Measurements from ENCODE around the gene SUPT7L. TPM values are rescaled to one million over a fixed set of nuclear protein-coding genes. Genes with fewer than 3 reads are reported as not detected.
A peak's percentile ranks its signal among the peaks of the same experiment; 100 is the strongest.

SUPT7L gene
- total and polyA plus RNA-seq, 4 donors: 22.0 to 40.0 (median 26.7) TPM

DNA sequence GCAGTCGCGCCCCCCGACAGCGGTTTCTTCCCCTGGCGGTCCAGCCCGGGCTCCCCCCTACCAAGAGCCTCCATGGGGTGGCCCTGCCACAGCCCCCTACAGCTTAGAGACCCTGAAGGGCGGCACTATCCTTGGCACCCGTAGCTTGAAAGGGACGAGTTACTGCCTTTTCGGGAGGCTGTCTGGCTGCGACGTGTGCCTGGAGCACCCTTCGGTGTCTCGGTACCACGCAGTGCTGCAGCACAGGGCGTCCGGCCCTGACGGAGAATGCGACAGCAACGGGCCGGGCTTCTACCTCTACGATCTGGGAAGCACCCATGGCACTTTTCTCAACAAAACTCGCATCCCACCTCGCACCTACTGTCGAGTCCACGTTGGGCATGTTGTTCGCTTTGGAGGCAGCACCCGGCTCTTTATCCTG is 750 bp upstream of the SUPT7L start:
- Histone ChIP-seq H3K36me3 (ENCODE audit: control insufficient read depth in 4 of 4, insufficient read depth in 4 of 4, low read length in 4 of 4) (peaks cover 13 to 24% (median 19%) of the 10 kb centered on the region in 4 donors), H3K27ac (ENCODE audit: low read depth in 1 of 2, low read length in 1 of 2) (peak overlapping the region; percentile 90 to 96), H3K4me1 (ENCODE audit: control insufficient read depth in 5 of 5, insufficient read depth in 5 of 5, low read length in 5 of 5) (peaks cover 4 to 22% (median 9%) of the 10 kb centered on the region in 5 donors), H3K27me3 (ENCODE audit: control insufficient read depth in 3 of 3, insufficient read depth in 3 of 3, low read length in 2 of 3) (no peaks in the 10 kb centered on the region), H3K9me3 (ENCODE audit: control insufficient read depth in 4 of 4, insufficient read depth in 3 of 4, low read length in 3 of 4) (no peaks in the 10 kb centered on the region), H3K9ac (ENCODE audit: insufficient read depth in 1 of 2, low read length in 2 of 2) (peak overlapping the region; percentile 65 to 76), H3K4me3 (peak overlapping the region; percentile 90)
- TF ChIP-seq, protein P1, sequence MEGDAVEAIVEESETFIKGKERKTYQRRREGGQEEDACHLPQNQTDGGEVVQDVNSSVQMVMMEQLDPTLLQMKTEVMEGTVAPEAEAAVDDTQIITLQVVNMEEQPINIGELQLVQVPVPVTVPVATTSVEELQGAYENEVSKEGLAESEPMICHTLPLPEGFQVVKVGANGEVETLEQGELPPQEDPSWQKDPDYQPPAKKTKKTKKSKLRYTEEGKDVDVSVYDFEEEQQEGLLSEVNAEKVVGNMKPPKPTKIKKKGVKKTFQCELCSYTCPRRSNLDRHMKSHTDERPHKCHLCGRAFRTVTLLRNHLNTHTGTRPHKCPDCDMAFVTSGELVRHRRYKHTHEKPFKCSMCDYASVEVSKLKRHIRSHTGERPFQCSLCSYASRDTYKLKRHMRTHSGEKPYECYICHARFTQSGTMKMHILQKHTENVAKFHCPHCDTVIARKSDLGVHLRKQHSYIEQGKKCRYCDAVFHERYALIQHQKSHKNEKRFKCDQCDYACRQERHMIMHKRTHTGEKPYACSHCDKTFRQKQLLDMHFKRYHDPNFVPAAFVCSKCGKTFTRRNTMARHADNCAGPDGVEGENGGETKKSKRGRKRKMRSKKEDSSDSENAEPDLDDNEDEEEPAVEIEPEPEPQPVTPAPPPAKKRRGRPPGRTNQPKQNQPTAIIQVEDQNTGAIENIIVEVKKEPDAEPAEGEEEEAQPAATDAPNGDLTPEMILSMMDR (IDR thresholded peaks at IDR 0.05; ENCODE audit: control extremely low read depth, extremely low read depth): no peak
- ATAC-seq (ENCODE audit: insufficient read depth, low FRiP score) (no peak), DNase-seq (no peak)
- WGBS, 2 donors: 3% methylated on average over 28 of the region's 28 CpGs

DNA sequence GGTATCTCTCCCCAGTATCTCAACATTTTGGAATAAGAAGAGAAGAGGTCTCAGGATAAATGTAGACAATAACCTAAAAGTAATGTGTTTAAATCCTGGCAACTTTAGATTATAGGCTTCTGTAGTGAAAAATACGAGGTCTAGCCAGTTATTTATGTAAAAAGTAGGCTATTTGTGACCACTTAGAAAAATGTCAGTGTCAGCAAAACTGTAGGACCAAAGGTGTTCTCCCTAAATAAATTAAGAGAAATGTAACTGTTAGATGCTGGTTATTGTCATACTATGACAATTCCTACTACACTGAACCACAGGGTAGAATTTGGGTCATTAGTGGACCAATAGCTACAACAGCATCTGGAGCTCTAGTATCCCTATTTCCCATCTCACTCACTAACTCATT is 2.0 kb downstream of the SUPT7L start:
- Histone ChIP-seq H3K9me3 (ENCODE audit: control insufficient read depth in 4 of 4, insufficient read depth in 3 of 4, low read length in 3 of 4) (no peaks in the 10 kb centered on the region), H3K27ac (ENCODE audit: low read depth in 1 of 2, low read length in 1 of 2) (no peak overlapping the region), H3K4me3 (no peak overlapping the region), H3K27me3 (ENCODE audit: control insufficient read depth in 3 of 3, insufficient read depth in 3 of 3, low read length in 2 of 3) (no peaks in the 10 kb centered on the region), H3K4me1 (ENCODE audit: control insufficient read depth in 5 of 5, insufficient read depth in 5 of 5, low read length in 5 of 5) (peaks cover 4 to 22% (median 9%) of the 10 kb centered on the region in 5 donors), H3K36me3 (ENCODE audit: control insufficient read depth in 4 of 4, insufficient read depth in 4 of 4, low read length in 4 of 4) (peaks cover 17 to 35% (median 23%) of the 10 kb centered on the region in 4 donors), H3K9ac (ENCODE audit: insufficient read depth in 1 of 2, low read length in 2 of 2) (no peak overlapping the region)
- DNase-seq: no peak
- 92 to 95% methylated on average over 1 of the region's 1 CpG for WGBS, 2 donors
- no peak for ATAC-seq (ENCODE audit: insufficient read depth, low FRiP score)
- TF ChIP-seq, protein P1 (IDR thresholded peaks at IDR 0.05; ENCODE audit: control extremely low read depth, extremely low read depth): no peak

DNA sequence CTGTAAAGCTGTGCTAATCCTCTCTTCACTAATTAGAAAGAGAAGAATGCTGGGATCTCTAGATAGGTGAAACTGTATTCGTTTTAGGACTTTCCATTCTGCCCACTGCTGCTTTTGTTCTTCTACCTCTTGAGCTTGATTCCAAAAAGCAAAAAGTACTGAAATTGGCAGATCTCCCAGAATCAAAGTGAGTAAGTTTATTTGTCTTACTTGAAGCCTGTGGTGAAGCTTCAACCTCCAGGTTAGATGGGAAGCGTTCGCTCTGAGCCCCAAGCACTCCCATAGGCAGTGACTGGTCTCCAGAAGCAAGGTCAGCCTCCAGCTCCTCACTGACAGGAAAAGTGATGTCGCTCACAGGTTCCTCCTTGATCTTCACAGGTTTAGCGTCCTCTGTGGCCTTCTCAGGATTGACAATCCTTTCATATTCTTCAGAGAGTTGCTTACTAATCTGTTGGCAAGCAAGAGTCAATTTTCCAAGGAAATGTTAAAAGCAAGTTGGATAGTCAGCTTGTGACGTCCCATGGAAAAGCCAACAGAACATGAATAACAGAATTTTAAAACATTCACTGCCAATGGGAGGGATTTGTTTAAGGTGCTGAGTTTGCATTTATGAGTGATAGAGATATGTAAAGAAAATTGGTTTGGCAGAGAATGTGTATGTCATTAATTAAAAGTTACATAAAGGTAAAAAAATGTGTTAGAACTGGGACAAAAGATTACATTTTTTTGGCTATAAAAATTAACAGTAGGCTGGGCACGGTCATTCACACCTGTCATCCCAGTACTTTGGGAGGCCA is 8.1 kb downstream of the SUPT7L start:
- H3K4me1 ChIP-seq (ENCODE audit: control insufficient read depth in 5 of 5, insufficient read depth in 5 of 5, low read length in 5 of 5): no peaks in the 10 kb centered on the region
- DNase-seq (peak in 1 of 3 donors; percentile 5), ATAC-seq (ENCODE audit: insufficient read depth, low FRiP score) (no peak)
- H3K27me3 ChIP-seq (ENCODE audit: control insufficient read depth in 3 of 3, insufficient read depth in 3 of 3, low read length in 2 of 3): no peaks in the 10 kb centered on the region
- TF ChIP-seq, protein P1 (IDR thresholded peaks at IDR 0.05; ENCODE audit: control extremely low read depth, extremely low read depth): no peak
- no peak overlapping the region for H3K4me3 ChIP-seq
- peaks cover 33 to 50% (median 39%) of the 10 kb centered on the region in 4 donors for H3K36me3 ChIP-seq (ENCODE audit: control insufficient read depth in 4 of 4, insufficient read depth in 4 of 4, low read length in 4 of 4)
- WGBS, 2 donors: 83 to 92% methylated on average over 7 of the region's 7 CpGs
- H3K27ac ChIP-seq (ENCODE audit: low read depth in 1 of 2, low read length in 1 of 2): no peak overlapping the region
- no peaks in the 10 kb centered on the region for H3K9me3 ChIP-seq (ENCODE audit: control insufficient read depth in 4 of 4, insufficient read depth in 3 of 4, low read length in 3 of 4)
- H3K9ac ChIP-seq (ENCODE audit: insufficient read depth in 1 of 2, low read length in 2 of 2): no peak overlapping the region

All from lung (tissue), 12 donors.